Measurements from ENCODE around the gene HMOX1. TPM values are rescaled to one million over a fixed set of nuclear protein-coding genes. Genes with fewer than 3 reads are reported as not detected.

Gene HMOX1
- total RNA-seq, 1 experiment from 2014 or later, result 26.4 TPM

Small RNA genes within 50 kb of the gene (microRNA-seq; reads per million reads assigned to microRNA genes)
- 3.2 reads per million for gene MIR3909 (ENCODE audit: borderline number of aligned reads)
- gene MIR6069 (ENCODE audit: borderline number of aligned reads), result not detected

Other genes starting within 250 kb of the HMOX1 start
- gene HMGXB4, start 123.6 kb upstream of the HMOX1 start, total RNA-seq (2021; ENCODE audit: unreplicated experiment), result 36.7 TPM
- 18.0 TPM for gene TOM1, start 81.2 kb upstream of the HMOX1 start, total RNA-seq (2021; ENCODE audit: unreplicated experiment)
- gene MCM5, start 19.0 kb downstream of the HMOX1 start, total RNA-seq (2021; ENCODE audit: unreplicated experiment), result 194 TPM
- 2.4 TPM for gene RASD2, start 159.7 kb downstream of the HMOX1 start, total RNA-seq (2021; ENCODE audit: unreplicated experiment)
- 1.5 TPM for gene MB, start 236.2 kb downstream of the HMOX1 start, total RNA-seq (2021; ENCODE audit: unreplicated experiment)

All from HCT116 (cell line).